Measurements from ENCODE around the gene AGMO.

DNA sequence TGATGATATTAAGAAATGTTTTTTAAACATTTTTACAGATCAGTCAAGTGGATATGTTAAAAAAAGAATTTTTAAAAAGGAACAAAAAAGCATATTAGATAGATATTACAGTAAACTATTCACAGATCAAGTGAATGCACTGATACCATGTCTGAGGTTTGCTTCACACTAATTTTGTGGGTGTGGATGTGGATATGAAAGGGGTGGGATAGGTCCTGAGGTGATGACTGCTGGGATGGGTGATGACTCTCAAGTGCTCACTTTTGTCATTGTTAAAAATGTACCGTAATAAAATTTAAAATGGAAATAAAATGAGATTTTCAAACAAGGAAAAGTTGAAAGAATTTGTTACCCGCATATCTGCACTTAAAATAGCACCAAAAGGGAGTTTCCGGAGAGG lies 54.1 kb downstream of the AGMO start:
- TF ChIP-seq, protein P1, sequence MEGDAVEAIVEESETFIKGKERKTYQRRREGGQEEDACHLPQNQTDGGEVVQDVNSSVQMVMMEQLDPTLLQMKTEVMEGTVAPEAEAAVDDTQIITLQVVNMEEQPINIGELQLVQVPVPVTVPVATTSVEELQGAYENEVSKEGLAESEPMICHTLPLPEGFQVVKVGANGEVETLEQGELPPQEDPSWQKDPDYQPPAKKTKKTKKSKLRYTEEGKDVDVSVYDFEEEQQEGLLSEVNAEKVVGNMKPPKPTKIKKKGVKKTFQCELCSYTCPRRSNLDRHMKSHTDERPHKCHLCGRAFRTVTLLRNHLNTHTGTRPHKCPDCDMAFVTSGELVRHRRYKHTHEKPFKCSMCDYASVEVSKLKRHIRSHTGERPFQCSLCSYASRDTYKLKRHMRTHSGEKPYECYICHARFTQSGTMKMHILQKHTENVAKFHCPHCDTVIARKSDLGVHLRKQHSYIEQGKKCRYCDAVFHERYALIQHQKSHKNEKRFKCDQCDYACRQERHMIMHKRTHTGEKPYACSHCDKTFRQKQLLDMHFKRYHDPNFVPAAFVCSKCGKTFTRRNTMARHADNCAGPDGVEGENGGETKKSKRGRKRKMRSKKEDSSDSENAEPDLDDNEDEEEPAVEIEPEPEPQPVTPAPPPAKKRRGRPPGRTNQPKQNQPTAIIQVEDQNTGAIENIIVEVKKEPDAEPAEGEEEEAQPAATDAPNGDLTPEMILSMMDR (IDR thresholded peaks at IDR 0.05; ENCODE audit: insufficient read depth, low read length, poor library complexity, severe bottlenecking), result no peak
- TF ChIP-seq EZH2phosphoT487 (conservative IDR thresholded peaks at IDR 0.05; ENCODE audit: low read length), result no peak

All from SU-DHL-6 (cell line).